Stimulated activated CD8-positive, alpha-beta memory T cell treated with anti-CD3 and anti-CD28 coated beads, Interleukin-4, amount 100 ng/mL, for 48 hours (primary cell): ENCODE data around the gene PTPRN2.

Source experiments
- DNase-seq: peaks from one replicate; pipeline ENCODE4 v3.0.0-alpha.2; 2020

Gene PTPRN2

DNA sequence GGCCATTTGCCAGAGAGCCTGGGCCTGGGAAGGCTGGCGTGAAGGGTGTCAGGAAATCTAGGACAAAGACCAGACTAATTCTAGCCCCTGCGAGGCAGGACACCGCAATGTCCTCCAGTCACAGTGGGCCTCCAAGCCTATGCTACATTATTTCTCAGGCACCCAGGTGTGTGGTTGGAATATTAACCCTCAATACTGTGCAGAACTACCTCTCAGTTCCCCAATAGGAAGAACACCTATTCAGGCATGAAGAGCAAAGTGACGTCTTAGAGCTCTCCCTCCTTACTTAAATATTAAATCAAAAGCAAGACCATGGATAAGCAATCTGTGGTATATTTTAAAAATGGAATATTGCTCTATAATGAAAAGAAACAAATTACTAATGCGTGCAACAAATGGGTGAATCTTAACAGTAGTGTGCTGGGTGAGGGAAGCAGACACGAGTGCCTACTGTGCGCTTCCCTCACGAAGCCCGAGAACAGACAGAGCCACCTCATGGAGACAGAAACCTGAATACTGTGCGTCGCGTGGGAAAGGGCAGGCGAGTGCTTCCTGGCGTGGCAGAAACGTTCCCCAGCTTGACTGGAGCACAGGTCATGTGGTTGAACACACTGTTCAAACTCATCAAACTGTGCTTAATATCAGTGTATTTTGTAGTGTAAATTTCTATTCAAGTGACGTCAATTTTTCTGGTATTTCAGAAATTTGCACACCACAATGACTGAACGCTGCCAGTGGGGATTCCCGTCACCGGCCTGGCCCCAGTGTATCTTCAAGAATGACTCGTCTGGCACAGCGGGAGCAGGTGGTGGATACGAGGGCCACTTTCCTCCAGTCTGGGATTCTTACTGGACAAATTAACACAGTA is 15.5 kb upstream of the PTPRN2 start:
- DNase-seq, result no peak

DNA sequence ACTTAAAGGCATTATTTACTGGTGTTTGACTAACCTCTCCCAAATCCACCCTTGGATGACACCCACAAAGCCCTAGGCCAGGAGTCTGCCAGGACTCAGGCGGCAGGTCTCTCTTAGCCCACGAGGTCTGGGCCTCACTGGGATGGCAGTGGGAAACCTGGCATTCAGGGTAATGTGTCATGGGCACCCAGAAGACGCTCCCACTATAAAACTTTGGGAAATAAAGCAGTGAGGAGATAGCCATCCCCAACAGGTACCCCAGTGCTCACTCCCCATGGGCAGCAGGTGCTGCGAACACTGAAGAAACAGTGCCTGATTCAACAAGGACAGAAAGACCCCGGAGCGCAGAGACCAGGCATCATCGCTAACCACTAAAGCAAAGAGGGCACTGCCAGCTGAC is 14.4 kb upstream of the PTPRN2 start:
- no peak for DNase-seq

GRCh38 chr7:158601090-158601489 is 13.5 kb upstream of the PTPRN2 start:
- DNase-seq, result no peak

DNA sequence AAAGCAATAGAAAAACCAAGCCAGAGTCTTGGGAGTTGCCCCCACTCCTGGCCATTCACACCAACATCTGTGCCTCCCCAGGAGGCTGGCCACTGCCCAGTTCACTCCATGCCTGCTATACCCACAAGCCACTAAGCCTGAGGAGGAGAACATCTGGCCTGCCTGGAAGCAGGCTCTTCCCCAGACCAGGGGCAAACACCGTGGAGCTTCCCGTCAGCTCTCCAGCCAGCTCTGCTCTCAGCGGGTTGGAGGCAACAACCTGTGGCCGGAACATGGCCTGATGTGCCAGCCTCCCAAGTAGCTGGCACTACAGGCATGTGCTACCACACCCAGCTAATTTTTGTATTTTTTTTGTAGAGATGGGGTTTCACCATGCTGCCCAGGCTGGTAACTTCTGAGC is 9.1 kb upstream of the PTPRN2 start:
- DNase-seq, result no peak

GRCh38 chr7:158596309-158596708 is 8.7 kb upstream of the PTPRN2 start:
- no peak for DNase-seq

GRCh38 chr7:158595068-158595467 is 7.4 kb upstream of the PTPRN2 start:
- DNase-seq, result no peak

DNA sequence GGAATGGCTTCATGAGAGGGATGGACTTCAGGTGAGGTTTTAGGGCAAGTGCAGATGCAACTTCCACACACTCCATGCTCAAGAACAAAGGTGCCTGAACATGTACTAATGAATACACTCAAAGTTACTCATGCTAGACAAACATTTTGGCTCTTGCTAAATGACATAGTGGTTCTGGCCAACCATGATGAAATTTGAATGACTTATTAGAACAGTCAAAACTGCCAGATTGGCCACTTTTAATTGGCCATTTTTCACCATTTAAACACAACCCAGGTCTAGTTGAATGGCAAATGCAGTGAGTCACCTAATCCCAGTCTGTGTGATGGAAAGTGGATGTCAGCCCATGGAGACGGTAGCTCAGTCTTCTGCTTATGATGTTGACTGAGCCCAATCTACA is 4.9 kb upstream of the PTPRN2 start:
- no peak for DNase-seq

GRCh38 chr7:158591944-158592343 is 4.3 kb upstream of the PTPRN2 start:
- no peak for DNase-seq

DNA sequence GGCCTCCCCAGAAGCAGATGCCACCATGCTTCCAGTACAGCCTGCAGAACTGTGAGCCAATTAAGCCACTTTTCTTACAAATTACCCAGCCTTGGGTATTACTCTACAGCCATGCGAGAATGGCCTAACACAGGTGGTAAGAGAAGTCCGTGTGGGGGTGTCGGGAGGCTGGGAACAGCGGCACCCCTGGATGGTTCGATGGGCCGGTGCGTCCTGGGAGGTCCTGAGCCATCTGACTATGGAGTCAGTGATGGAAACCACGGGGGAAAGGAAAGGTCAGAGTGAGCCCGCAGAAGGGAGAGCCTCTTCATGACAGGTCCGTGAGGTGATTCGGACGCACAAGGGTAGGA is 2.5 kb upstream of the PTPRN2 start:
- DNase-seq, result no peak

DNA sequence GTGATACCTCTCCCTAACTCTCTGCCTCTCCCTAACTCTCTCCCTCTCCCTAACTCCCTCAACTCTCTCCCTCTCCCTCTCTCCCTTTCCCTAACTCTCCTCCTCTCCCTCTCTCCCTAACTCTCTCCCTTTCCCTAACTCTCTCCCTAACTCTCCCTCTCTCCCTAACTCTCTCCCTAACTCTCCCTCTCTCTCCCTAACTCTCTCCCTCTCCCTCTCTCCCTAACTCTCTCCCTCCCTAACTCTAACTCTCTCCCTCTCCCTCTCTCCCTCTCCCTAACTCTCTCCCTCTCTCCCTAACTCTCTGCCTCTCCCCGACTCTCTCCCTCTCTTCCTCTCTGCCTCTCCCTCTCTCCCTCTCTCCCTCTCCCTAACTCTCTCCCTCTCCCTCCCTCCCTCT is 2.0 kb upstream of the PTPRN2 start:
- DNase-seq, result no peak

GRCh38 chr7:158588878-158589442 is 1.3 kb upstream of the PTPRN2 start:
- DNase-seq, result no peak

GRCh38 chr7:158588085-158588877 is 658 bp upstream of the PTPRN2 start:
- DNase-seq, result no peak

DNA sequence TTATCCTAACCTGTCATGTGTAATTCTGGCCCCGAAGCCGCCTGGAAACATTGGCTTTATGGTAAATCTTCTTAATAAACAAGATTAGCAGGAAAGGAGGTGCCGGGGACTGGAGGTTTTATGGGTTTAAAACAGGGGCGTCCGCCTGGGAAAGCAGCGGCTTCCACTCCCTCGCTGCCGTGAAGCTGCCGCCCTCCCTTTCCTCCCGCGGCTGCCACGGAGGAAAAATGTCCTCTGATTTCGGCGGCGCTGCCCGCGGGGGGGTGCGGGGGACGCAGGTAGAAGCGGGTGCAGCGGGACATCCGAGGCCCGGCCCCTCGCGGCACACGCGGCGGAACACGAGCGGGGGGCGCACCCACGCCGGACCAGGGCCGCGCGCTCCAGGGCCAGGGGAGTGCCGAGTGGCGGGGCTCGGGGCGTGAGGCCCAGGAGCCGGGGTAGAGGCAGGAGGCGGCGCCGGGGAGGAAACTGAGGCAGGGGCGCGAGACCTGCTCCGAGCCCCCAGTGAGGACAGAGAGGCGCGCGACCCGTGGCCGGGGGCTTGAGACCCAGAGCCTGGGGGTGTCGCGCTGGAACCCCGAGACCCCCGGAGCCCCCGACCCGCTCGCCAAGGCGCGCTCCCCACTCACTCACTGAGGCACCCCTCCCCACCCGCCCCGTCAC is 993 bp downstream of the PTPRN2 start:
- DNase-seq, result no peak

DNA sequence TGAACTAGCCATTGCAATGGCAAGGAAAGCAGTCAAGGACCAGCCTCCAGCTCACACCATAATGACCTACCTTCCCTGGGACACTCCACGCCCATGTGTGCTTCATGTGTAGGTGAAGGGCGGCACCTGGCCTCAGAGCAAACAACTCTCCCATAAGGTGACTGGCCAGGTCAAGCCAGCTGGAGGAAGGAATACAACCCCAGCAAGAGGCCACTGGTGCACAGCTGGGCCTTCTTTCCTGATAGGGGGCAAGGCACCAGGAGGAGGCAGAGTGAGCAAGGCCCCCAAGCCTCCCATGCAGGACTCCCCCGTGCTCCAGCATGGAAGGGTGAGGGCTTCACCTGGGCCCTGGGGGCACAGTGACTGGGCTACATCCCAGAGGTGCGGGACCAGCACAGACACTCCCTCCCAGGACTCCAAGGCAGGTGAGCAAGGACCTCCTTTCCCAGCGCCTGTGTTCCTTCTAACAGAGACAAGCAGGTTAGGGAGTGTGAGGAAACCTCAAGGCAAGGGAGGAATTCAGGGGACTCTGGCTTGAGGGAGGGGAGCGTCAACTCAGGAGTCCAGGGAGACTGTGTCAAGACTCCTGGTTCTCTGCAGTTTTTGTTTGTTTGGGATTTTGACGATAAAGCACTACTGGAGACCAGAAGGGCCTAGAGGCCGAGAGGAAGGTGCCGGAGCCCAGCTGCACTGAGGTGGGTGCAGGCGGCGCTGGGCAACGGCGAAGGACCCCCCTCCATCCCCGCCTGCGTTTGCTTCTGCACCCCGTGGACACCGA is 1.7 kb downstream of the PTPRN2 start:
- no peak for DNase-seq

DNA sequence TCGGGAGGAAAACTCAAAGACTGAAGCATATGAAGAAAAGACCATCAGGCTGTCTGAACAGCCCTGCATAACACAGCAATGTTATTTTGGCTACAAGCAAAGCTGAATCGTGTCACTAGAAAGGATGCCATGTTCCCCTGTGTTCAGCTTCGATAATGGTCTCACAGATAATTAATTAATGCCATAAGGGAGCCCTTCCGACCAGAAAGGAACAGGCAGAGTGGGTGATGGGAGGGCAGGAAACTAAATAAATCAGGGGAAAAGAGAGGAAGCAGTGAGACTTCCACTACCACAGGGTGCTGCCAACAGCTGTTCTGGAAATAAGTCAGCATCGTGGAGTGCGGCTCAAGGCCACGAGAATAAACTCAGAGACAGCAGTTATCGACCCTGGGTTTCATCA is 3.2 kb downstream of the PTPRN2 start:
- DNase-seq, result no peak

- DNase-seq, result no peak
Measured at GRCh38 chr7:158583810-158584209, 3.8 kb downstream of the PTPRN2 start.

DNA sequence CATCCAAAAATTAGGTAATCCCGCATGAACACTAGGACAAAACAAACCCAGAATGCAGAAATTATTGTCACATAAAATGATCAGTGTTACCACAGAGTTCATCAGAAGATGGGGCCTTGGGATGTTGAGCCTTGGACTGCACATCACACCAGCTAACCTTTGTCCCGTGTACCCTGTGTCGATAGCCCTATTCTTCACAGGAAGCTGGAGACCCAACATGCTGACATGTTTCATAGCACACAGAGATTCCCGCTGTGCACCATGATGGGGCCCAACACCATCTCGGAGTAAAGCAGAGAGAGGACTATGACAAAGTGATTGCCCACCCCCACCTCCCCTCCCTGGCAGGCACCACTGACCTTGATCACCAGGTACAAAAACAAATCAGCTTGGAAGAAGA is 4.5 kb downstream of the PTPRN2 start:
- no peak for DNase-seq

- DNase-seq, result no peak
Measured at GRCh38 chr7:158582089-158582456, 5.5 kb downstream of the PTPRN2 start.

- no peak for DNase-seq
Measured at GRCh38 chr7:158581440-158582088, 6.1 kb downstream of the PTPRN2 start.

DNA sequence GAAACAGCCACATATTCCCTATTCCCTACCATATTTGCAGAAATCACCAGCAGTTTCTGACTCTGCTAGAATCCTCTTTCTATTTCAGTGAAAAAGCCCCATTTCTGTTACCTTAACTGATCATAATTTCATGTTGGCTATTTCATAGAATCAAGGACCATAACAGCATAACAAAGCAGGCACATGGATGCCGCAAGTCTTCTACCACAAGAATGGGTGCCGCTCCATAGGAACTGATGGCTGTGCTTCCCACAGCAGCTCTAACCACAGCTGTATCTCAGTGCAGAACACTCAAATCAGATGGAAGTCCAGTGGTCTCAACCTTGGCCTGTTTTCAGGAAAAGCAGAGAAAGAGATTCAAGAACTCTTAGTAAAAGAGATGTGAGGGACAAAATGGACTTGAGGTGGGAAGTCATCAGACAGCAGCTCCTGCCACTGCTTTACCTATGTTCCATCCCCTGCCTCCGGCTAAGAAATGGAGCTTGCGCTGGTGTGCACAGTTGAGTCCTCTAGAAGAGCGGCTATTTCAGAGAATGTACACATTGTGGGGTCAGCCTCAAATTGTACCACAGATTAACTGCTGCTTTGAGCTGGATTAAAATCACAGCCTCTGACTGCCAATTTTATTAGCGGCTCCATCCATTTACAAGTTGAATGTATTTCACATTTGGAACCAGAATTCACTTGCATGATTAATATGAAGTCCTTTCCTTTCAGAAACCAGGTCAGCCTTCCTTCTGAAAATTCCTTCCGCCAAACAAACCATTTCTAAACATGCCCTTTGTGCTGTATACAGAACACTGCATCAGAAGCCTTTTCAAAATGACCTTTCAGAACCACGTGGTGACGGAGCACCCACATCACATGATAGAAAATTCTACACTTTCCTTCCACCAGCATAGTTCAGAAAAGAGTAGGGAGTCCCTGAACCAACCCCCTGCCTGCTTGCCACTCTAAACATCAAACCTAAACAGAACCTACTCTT is 7.7 kb downstream of the PTPRN2 start:
- DNase-seq, result no peak
